Omental fat pad (tissue), 4 donors: ENCODE measurements around the gene TXNDC2. TPM values are rescaled to one million over a fixed set of nuclear protein-coding genes. Genes with fewer than 3 reads are reported as not detected.
"Not testable (repeated sequence)": the region's sequence is repeated elsewhere in the genome, so short reads cannot be mapped to it uniquely, and the experiment has no call there.

ENCODE experiments used
- ATAC-seq: fragments of 150-250 bp; one replicate; pipeline ENCODE4 v1.9.1; 2016; ENCODE audit warnings: mild to moderate bottlenecking, moderate library complexity; ENCODE audit not compliant: low FRiP score
- DNase-seq: peaks from one replicate; pipeline ENCODE4 v3.0.0-alpha.2; 2019; ENCODE audit warnings: low spot score
- CTCF ChIP-seq, 3 donors: fragments of 450-650 bp; IDR thresholded peaks; one replicate each; pipeline ENCODE4 v1.5.1; 2016 to 2017; ENCODE audit warnings: antibody characterized with exemption in 3 of 3, mild to moderate bottlenecking in 3 of 3, moderate library complexity in 2 of 3
- total RNA-seq, 4 donors: library from RNA; depleted of rRNA; stranded (reverse); fragments of >200 nt; gene quantifications; one replicate each; pipeline ENCODE4 v1.1.0, GENCODE V29; 2016

The TXNDC2 gene
- total RNA-seq, 4 donors from 2014 or later: 0.24 to 0.44 TPM; not detected in 2

GRCh38 chr18:9852266-9853081, 33.3 kb upstream of the TXNDC2 start:
- DNase-seq (no peak), ATAC-seq (no peak)
- TF ChIP-seq CTCF (IDR thresholded peaks at IDR 0.05): no peak

GRCh38 chr18:9854801-9855676, 30.7 kb upstream of the TXNDC2 start:
- no peak for TF ChIP-seq CTCF (IDR thresholded peaks at IDR 0.05)
- DNase-seq: no peak
- ATAC-seq: no peak

- no peak for TF ChIP-seq CTCF (IDR thresholded peaks at IDR 0.05)
- no peak for ATAC-seq
- DNase-seq: no peak
Measured at GRCh38 chr18:9855681-9856080, 30.1 kb upstream of the TXNDC2 start.

- DNase-seq: no peak
- TF ChIP-seq CTCF (IDR thresholded peaks at IDR 0.05): no peak
- no peak for ATAC-seq
Measured at GRCh38 chr18:9856092-9856491, 29.7 kb upstream of the TXNDC2 start.

GRCh38 chr18:9857479-9857998, 28.2 kb upstream of the TXNDC2 start:
- not testable (repeated sequence) for DNase-seq, ATAC-seq

- DNase-seq: no peak
- TF ChIP-seq CTCF (IDR thresholded peaks at IDR 0.05): no peak
- ATAC-seq: no peak
Measured at GRCh38 chr18:9858642-9859041, 27.1 kb upstream of the TXNDC2 start.

GRCh38 chr18:9859232-9859631, 26.5 kb upstream of the TXNDC2 start:
- no peak for ATAC-seq
- no peak for DNase-seq
- TF ChIP-seq CTCF (IDR thresholded peaks at IDR 0.05): no peak
